GM18951 (cell line): ENCODE measurements around the gene GUCY1A1.

Experiments used
- POLR2A ChIP-seq: IDR thresholded peaks from 4 replicates; pipeline ENCODE4 v1.6.1; 2011; ENCODE audit warnings: mild to moderate bottlenecking; ENCODE audit not compliant: insufficient read length, insufficient read depth; ENCODE audit errors: extremely low read depth
- in situ Hi-C: fragments of 300-500 bp; cut with MboI; formaldehyde crosslinking; loops from one replicate; pipeline ENCODE4 v1.12.0; 2022; ENCODE audit warnings: low sequenced_read_pairs, mixed read lengths, inconsistent platforms; ENCODE audit not compliant: unreplicated experiment

Gene GUCY1A1, protein sequence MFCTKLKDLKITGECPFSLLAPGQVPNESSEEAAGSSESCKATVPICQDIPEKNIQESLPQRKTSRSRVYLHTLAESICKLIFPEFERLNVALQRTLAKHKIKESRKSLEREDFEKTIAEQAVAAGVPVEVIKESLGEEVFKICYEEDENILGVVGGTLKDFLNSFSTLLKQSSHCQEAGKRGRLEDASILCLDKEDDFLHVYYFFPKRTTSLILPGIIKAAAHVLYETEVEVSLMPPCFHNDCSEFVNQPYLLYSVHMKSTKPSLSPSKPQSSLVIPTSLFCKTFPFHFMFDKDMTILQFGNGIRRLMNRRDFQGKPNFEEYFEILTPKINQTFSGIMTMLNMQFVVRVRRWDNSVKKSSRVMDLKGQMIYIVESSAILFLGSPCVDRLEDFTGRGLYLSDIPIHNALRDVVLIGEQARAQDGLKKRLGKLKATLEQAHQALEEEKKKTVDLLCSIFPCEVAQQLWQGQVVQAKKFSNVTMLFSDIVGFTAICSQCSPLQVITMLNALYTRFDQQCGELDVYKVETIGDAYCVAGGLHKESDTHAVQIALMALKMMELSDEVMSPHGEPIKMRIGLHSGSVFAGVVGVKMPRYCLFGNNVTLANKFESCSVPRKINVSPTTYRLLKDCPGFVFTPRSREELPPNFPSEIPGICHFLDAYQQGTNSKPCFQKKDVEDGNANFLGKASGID

DNA sequence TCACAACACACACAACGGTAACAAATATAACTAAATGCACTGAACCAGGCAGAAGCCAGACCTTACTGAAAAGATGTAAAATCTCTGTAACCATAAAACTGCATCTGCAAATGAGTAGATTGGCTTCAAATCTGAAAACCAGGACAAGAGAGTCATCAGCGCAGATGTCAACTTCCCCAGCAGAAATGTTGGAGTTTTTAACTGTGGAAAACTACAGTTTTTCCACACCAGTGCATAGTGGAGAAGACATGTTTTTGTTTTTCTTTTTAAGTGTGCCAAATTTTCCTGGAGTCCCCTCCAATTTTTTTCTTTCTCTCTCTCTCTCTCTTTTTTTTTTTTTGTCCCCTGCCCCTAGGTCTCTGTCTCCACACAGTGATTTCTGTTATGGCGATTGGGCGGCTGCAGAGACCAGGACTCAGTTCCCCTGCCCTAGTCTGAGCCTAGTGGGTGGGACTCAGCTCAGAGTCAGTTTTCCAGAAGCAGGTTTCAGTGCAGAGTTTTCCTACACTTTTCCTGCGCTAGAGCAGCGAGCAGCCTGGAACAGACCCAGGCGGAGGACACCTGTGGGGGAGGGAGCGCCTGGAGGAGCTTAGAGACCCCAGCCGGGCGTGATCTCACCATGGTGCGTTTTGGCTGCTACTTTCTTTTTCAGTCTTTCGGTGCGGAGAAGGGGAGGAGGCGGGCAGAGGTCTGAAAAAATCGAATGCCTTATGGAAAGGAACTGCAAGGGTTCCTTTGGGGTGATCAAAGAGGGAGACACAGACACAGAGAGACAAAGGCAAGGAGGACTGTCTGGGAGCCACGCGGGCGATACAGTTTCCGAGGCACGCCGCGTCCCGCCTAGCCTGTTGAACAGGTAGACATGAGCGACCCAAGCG is at the start of gene GUCY1A1:
Gene GUCY1A1, plus strand, starts transcription at position 505 of the 878 bp plus-strand sequence. CDS start 30,020 bp downstream, outside the sequence.
- in situ Hi-C loops, result no loop called here
- TF ChIP-seq POLR2A, result no peak

DNA sequence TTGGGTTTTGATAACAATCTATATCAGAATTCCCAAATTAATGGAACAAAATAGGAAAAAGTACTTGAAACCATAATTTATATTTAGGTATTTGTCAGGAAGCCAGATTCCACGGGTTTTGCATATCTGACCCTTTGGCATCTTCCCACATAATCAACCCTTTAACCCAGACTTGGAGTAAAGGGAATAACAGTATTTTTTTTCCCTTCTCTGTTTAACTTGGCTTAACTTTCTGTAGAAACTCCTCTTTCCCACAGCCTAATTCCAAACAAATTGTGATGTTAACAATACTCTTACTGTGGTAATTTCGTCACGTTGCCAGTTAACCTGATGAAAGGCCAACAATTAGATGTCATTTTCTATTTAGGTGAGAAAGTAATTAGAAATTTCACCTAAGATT is 49.4 kb upstream of the GUCY1A1 start:
- no peak for TF ChIP-seq POLR2A
- in situ Hi-C loops, result no loop called here

DNA sequence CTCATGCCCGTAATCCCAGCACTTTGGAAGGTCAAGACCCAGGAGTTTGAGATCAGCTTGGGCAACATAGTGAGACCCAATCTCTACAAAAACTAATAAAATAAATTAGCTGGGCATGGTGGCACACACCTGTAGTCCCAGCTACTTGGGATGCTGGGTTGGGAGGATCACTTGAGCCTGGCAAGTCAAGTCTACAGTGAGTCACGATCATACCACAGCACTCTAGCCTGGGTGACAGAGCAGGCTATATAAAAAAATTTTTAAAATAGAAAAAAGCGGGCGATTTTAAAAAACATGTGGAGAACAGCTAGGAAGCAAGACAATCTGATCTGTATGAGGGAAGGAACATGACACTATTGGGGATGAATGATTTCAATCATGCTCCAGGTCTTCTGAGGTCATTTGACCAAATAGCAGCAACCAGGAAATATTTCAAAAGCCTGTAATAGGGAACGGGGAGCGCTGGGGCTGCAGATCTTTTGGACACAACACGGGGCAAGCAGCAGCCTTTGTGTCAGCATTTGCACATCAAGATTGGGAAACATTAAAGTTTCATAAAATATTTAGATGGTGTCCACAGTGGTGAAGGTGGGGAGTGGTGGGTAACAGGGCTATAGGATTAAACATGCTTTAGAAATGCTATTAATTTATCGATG is 48.3 kb upstream of the GUCY1A1 start:
- no peak for TF ChIP-seq POLR2A
- in situ Hi-C loops, result no loop called here

DNA sequence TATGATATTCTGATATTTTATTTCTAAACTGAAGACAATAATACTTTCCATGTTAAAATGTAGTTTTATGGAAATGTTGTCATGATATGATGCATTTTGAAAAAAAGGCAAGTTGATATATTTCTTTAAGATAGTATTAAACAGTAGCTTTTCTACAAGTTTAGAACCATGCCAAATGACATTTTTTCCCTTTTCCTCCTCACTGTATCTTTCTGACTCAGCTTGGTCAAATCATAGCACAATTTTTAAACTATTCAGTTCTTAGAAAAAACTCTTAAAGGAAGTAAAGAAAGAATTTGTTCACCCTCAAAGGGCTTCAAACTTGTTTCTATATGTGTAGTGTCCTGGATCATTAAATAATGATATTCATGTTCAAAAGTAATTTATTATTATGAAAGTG is 46.0 kb upstream of the GUCY1A1 start:
- in situ Hi-C loops, result no loop called here
- no peak for TF ChIP-seq POLR2A

DNA sequence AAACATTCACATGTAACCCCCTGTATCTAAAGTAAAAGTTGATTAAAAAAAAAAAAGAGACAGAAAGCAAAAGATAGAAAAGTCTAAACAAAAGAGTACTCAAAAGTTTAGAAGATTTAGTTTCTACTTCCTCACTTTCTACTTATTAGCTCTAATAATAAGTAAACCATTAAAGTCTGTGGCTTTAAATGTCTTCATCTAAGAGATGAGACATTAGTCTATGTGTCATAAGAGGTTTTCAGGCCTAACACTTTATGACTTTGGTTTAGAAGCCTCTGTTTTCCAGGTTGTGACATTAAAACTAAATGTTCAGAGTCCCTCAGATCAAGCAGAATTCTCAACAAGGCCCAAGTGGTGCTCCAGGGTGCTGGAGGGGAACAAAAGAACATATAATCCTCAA is 42.2 kb upstream of the GUCY1A1 start:
- TF ChIP-seq POLR2A, result no peak

DNA sequence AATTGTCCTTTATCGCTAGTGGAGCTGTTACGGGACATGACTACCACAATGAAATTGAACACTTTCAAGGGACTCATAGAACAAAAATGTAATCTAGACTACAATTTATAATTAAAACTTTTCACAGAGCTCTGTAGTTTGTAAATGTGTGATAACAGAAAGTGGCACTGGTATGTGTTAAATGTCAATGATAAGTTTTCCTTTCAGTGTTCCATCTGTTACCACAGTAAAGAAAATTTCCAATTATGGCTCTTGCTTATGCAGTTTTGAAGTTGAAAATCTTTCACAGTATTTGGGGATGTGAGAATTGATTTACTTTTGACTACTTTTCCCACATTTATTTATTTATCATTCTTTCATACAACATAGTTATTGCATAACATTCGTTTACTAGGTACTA is 40.1 kb upstream of the GUCY1A1 start:
- TF ChIP-seq POLR2A, result no peak
- in situ Hi-C loops, result no loop called here

More for the DNA sequence above, 42.2 kb upstream of the GUCY1A1 start:
- in situ Hi-C loops, result no loop called here

DNA sequence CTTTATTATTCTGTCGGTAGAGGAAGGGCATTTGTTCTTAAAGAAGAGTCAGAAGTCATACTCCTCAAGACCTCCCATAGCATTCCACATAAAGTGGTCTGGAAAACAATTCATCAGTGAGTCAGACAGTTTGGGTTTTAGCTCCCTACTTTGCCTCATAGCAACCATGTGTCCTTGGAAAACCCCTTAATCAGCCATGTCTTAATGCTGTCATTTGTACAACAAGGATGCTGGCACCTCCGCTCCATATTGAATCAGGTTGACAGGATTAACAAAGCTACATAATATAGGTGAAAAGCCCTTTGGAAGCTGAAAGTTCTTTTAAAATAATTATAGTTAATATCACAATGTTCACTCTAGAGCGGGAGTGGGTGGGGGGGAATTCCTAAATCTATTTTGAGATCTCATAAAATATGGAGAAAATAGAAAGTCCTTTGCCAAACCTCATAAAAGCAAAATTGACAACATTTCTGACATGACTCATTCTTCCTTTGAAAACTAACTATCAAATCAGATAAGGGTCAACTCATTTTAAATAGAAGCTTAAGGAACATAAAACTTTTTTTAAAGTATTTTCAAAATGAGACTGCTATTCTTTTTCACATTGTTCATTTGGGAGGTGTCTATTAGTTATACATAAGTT is 37.3 kb upstream of the GUCY1A1 start:
- no peak for TF ChIP-seq POLR2A
- in situ Hi-C loops, result no loop called here

DNA sequence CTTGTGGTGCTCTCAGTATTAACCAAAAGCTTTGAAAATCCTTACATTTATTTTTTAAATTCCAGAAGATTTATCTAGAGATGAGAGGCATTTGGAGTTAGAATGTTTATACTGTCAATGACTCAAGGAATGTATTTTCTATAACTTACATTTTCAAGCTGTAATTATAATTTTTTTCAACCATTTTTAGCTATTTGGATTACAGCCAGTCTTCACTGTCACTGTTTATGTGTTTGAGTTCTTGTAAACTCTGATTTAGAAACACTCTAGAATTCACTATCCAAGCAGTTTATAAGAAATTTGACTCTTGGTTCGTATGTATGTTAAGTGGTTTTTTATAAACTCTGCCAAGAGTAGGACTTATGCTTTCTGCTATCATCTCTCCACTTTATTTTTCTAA is 36.7 kb upstream of the GUCY1A1 start:
- TF ChIP-seq POLR2A, result no peak
- in situ Hi-C loops, result no loop called here

DNA sequence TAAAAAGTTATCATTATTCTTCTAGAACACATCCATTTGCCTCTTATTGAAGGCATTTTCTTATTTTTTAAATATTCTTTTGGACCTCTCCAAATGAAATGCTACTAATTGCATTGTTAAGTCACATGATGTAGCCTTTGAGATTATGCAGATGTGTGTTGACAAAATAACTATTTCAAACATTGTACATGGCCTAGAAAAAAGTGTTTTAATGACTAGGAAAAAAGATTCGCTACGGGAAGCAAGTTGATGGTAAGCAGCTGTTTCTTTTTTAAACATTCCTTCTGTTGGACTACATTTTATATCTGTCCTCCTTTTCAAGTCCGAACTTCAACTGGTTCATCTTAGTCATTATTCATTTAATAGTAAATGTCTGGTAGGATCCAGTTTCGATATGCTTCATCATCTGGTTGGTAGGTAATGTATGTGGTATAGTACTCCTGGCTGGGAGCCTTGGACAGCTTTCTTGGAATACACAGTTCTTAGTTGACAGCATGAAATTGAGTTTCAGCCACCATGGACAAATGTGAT is 34.3 kb upstream of the GUCY1A1 start:
- no peak for TF ChIP-seq POLR2A
- in situ Hi-C loops, result no loop called here

DNA sequence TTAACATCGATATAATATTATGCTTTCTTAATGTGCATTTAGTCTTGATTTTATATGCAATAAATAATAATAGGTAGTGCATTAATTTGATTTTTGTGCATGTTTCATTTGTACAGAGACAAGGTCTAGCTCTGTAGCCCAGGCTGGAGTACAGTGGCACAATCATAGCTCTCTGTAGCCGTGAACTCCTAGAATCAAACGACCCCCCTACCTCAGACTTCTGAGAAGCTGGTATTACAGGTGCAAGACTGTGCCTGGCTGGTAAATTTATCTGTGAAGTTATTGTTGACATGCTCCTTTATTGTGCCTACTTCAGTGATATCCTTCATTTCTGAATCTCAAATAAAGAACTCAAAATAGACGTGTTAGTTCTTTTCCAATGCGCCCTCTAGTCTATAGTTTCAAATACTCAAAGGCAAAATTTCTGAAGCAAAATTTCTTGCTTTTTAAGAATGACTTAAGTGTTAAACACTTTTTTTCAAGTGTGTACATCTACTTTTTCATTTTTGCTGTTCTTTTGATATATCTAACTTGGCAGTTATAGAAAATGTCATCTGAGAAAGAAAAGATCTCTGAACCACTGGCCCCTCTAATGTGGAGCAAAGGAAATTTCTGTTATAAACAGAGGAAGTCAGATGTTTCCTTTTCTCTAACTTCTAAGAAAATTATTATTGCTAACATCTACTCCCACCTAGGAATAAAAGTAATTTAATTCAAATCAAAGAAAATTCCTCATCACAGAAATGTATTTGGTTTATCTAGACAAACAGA is 28.3 kb upstream of the GUCY1A1 start:
- TF ChIP-seq POLR2A, result no peak
- in situ Hi-C loops, result no loop called here

DNA sequence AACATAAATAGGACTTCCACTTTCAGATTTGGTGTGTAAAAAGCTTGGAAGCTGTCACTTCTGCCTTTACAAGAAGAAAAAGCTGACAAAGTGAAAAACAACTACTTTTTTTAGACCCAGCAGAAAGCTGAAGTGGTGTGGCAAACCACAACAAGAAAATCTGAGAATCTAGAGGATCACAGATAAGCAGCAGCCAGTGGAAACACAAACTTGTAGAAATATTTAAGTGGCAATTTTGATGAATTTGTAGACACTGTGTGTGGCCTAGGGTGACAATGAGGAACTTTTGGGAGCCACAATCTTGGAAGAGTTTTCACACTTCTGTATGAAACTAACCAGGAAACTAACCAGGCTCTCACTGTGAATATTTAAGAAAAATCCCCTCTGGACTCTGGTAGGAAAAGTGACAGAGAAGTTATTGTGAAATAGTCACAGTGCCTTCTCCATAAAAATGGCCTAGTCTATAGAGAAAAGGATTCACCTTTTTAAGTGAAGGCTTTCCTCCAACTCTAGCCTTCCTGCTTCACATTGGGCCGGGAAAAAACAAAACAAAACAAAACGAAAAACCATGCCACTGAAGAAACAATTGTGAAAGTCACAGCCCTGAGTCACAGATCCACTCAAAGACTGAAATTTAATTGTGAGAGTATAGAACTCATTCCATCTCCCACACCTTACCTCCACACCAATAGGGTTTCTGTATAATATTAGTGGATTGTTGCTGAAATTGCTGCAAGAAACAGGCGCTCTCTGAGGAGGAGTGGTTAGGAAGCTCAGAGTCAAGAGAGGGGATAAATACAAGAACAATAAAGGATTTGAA is 26.7 kb upstream of the GUCY1A1 start:
- TF ChIP-seq POLR2A, result no peak
- in situ Hi-C loops, result no loop called here
